ENCODE data around the gene VGLL1.

DNA sequence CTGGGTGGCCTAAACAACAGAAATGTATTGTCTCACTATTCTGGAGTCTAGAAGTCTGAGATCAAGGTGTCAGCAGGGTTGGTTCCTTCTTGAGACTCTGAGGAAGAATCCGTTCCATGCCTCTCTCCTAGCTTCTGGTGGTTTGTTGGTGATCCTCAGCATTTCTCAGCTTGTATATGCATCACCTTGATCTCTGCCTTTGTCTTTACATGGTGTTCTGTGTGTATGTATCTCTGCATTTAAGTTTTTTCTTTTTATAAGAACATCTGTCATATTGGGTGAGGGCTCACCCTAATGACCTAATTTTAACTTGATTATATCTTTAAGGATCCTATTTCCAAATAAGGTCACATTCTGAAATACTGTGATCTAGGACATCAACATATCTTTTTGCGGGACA lies 65.3 kb downstream of the VGLL1 start:
- TF ChIP-seq, protein P1, sequence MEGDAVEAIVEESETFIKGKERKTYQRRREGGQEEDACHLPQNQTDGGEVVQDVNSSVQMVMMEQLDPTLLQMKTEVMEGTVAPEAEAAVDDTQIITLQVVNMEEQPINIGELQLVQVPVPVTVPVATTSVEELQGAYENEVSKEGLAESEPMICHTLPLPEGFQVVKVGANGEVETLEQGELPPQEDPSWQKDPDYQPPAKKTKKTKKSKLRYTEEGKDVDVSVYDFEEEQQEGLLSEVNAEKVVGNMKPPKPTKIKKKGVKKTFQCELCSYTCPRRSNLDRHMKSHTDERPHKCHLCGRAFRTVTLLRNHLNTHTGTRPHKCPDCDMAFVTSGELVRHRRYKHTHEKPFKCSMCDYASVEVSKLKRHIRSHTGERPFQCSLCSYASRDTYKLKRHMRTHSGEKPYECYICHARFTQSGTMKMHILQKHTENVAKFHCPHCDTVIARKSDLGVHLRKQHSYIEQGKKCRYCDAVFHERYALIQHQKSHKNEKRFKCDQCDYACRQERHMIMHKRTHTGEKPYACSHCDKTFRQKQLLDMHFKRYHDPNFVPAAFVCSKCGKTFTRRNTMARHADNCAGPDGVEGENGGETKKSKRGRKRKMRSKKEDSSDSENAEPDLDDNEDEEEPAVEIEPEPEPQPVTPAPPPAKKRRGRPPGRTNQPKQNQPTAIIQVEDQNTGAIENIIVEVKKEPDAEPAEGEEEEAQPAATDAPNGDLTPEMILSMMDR (IDR thresholded peaks at IDR 0.05): no peak
- no peak for TF ChIP-seq POLR2A (IDR thresholded peaks at IDR 0.05)
